MCF 10A (cell line): Measurements from ENCODE around the gene SLC22A12. TPM values are rescaled to one million over a fixed set of nuclear protein-coding genes. Genes with fewer than 3 reads are reported as not detected.

ENCODE experiments used
- BruUV-seq: library from RNA; stranded (reverse); fragments of 400-500 nt; replicated peaks from 2 replicates; lab custom pipeline; 2021; lab: Mats Ljungman, UMichigan
- CTCF ChIA-PET: fragments of 300-600 bp; sonication (Branson Sonifier 250); formaldehyde crosslinking; extraction: SDS; loops from one replicate; lab custom pipeline; 2021; ENCODE audit warnings: antibody characterized with exemption, inconsistent platforms; lab: Yijun Ruan, JAX
- POLR2A ChIA-PET: fragments of 300-600, 350-650 bp; sonication (Branson Sonifier 250); formaldehyde crosslinking; extraction: SDS; loops from one replicate; lab custom pipeline; 2020; ENCODE audit warnings: antibody characterized with exemption, inconsistent platforms; lab: Yijun Ruan, JAX
- DNase-seq: peaks from one replicate; pipeline ENCODE4 v3.0.0-alpha.2; 2018; ENCODE audit not compliant: unreplicated experiment
- H3K27ac Mint-ChIP-seq: one replicate; pipeline ENCODE4 v1.8.0; 2022; ENCODE audit warnings: mild to moderate bottlenecking, low read depth, mixed read lengths; ENCODE audit not compliant: unreplicated experiment
- H3K27me3 Mint-ChIP-seq: one replicate; pipeline ENCODE4 v1.8.0; 2022; ENCODE audit warnings: mixed read lengths; ENCODE audit not compliant: insufficient read depth, unreplicated experiment
- H3K36me3 Mint-ChIP-seq: one replicate; pipeline ENCODE4 v1.8.0; 2022; ENCODE audit warnings: mild to moderate bottlenecking, moderate library complexity, mixed read lengths; ENCODE audit not compliant: insufficient read depth, unreplicated experiment
- H3K4me1 Mint-ChIP-seq: one replicate; pipeline ENCODE4 v1.8.0; 2022; ENCODE audit warnings: mixed read lengths; ENCODE audit not compliant: insufficient read depth, unreplicated experiment
- H3K4me3 Mint-ChIP-seq: one replicate; pipeline ENCODE4 v1.8.0; 2022; ENCODE audit warnings: mild to moderate bottlenecking, moderate library complexity, mixed read lengths; ENCODE audit not compliant: unreplicated experiment
- H3K9me3 Mint-ChIP-seq: one replicate; pipeline ENCODE4 v1.8.0; 2022; ENCODE audit warnings: mixed read lengths; ENCODE audit not compliant: unreplicated experiment
- CTCF ChIP-seq: fragments of 200-600 bp; IDR thresholded peaks from one replicate; pipeline ENCODE4 v1.8.0; 2022; ENCODE audit warnings: antibody characterized with exemption, mild to moderate bottlenecking; ENCODE audit not compliant: unreplicated experiment
- intact Hi-C: fragments of 100-400 bp; cut with micrococcal nuclease; formaldehyde crosslinking; loops from 2 replicates; pipeline ENCODE4 v1.14.1; 2022
- total RNA-seq: library from RNA; stranded (reverse); gene quantifications from 2 replicates; pipeline ENCODE4 v1.2.3, GENCODE V29; 2022

The SLC22A12 gene
- total RNA-seq, 1 experiment from 2014 or later: not detected

- Mint-ChIP-seq H3K27ac (no peak overlapping the region), H3K4me3 (no peak overlapping the region), H3K36me3 (no peaks in the 10 kb centered on the region), H3K27me3 (peaks cover 38% of the 10 kb centered on the region), H3K4me1 (no peaks in the 10 kb centered on the region), H3K9me3 (no peaks in the 10 kb centered on the region)
- TF ChIP-seq CTCF: no peak
- DNase-seq: no peak
- ChIA-PET CTCF (interaction anchor here (0.6 kb wide), 1 partner anchor 740 kb away, joined by 3 read pairs; no protein-coding TSS in a partner anchor), POLR2A (no interaction called here)
- intact Hi-C loops: no loop called here
- no TSS peak for BruUV-seq
These were observed 51.4 kb downstream of the SLC22A12 start for GRCh38 chr11:64642418-64642735.

- Mint-ChIP-seq H3K4me1 (no peaks in the 10 kb centered on the region), H3K27me3 (peaks cover 38% of the 10 kb centered on the region), H3K9me3 (no peaks in the 10 kb centered on the region), H3K27ac (no peak overlapping the region), H3K36me3 (no peaks in the 10 kb centered on the region), H3K4me3 (no peak overlapping the region)
- TF ChIP-seq CTCF: no peak
- ChIA-PET CTCF (interaction anchor here (0.6 to 1.6 kb wide), 2 partner anchors 10 to 741 kb away, joined by 3 read pairs; no protein-coding TSS in a partner anchor), POLR2A (no interaction called here)
- no TSS peak for BruUV-seq
- intact Hi-C loops: no loop called here
- DNase-seq: no peak
These were observed 51.8 kb downstream of the SLC22A12 start for GRCh38 chr11:64642871-64643255.

GRCh38 chr11:64643256-64643881 lies 52.3 kb downstream of the SLC22A12 start:
- ChIA-PET CTCF (interaction anchor here (0.5 to 1.6 kb wide), 3 partner anchors 9 to 741 kb away, joined by 3 read pairs; no protein-coding TSS in a partner anchor), POLR2A (interaction anchor here (0.5 kb wide), 1 partner anchor 66 kb away, joined by 3 read pairs; no protein-coding TSS in a partner anchor)
- intact Hi-C loops: no loop called here
- Mint-ChIP-seq H3K9me3 (no peaks in the 10 kb centered on the region), H3K4me3 (no peak overlapping the region), H3K27me3 (peaks cover 38% of the 10 kb centered on the region), H3K27ac (no peak overlapping the region), H3K4me1 (no peaks in the 10 kb centered on the region), H3K36me3 (no peaks in the 10 kb centered on the region)
- TF ChIP-seq CTCF: no peak
- no TSS peak for BruUV-seq
- no peak for DNase-seq

- ChIA-PET POLR2A (interaction anchor here (0.5 kb wide), 1 partner anchor 65 kb away, joined by 3 read pairs; no protein-coding TSS in a partner anchor), CTCF (interaction anchor here (0.5 to 10.0 kb wide), 8 partner anchors 8 to 252 kb away, joined by 3 to 167 read pairs (median 3); no protein-coding TSS in a partner anchor)
- Mint-ChIP-seq H3K9me3 (no peaks in the 10 kb centered on the region), H3K27me3 (peaks cover 38% of the 10 kb centered on the region), H3K36me3 (no peaks in the 10 kb centered on the region), H3K27ac (no peak overlapping the region), H3K4me1 (no peaks in the 10 kb centered on the region), H3K4me3 (no peak overlapping the region)
- no TSS peak for BruUV-seq
- no peak for TF ChIP-seq CTCF
- no peak for DNase-seq
- intact Hi-C loops: no loop called here
These were observed 53.1 kb downstream of the SLC22A12 start for GRCh38 chr11:64643920-64644646.
